Activated naive CD4-positive, alpha-beta T cell treated with anti-CD3 and anti-CD28 coated beads, Interleukin-2, amount 10 ng/mL, durations not matched to agents 7 days and 5 days (primary cell): ENCODE data around the gene DENND5A.
"Not testable (repeated sequence)": the region's sequence is repeated elsewhere in the genome, so short reads cannot be mapped to it uniquely, and the experiment has no call there.

Experiments used
- CTCF ChIA-PET: fragments of 350-600 bp; sonication (Branson Sonifier 250); formaldehyde crosslinking; loops from one replicate; lab custom pipeline; 2021; ENCODE audit warnings: antibody characterized with exemption; lab: Charles Lee
- DNase-seq: peaks from one replicate; pipeline ENCODE4 v3.0.0-alpha.2; 2020
- H3K27ac Mint-ChIP-seq: one replicate; pipeline ENCODE4 v1.8.0; 2021; ENCODE audit warnings: mild to moderate bottlenecking, moderate library complexity, mixed read lengths
- H3K27me3 Mint-ChIP-seq: one replicate; pipeline ENCODE4 v1.8.0; 2021; ENCODE audit warnings: mild to moderate bottlenecking, mixed read lengths
- H3K36me3 Mint-ChIP-seq: one replicate; pipeline ENCODE4 v1.8.0; 2021; ENCODE audit warnings: mixed read lengths
- H3K4me1 Mint-ChIP-seq: one replicate; pipeline ENCODE4 v1.8.0; 2021; ENCODE audit warnings: mixed read lengths
- H3K4me3 Mint-ChIP-seq: one replicate; pipeline ENCODE4 v1.8.0; 2021; ENCODE audit warnings: mild to moderate bottlenecking, moderate library complexity, mixed read lengths
- H3K9me3 Mint-ChIP-seq: one replicate; pipeline ENCODE4 v1.8.0; 2021; ENCODE audit warnings: mixed read lengths

DENND5A gene

GRCh38 chr11:9190326-9191016 lies 74.7 kb downstream of the DENND5A start:
- H3K4me1 Mint-ChIP-seq, H3K27ac Mint-ChIP-seq, CTCF ChIA-PET, H3K27me3 Mint-ChIP-seq, H3K4me3 Mint-ChIP-seq, DNase-seq: not testable (repeated sequence)
- H3K36me3 Mint-ChIP-seq: peaks cover 53% of the 10 kb centered on the region
- H3K9me3 Mint-ChIP-seq: peaks cover 13% of the 10 kb centered on the region

- Mint-ChIP-seq H3K9me3 (peaks cover 13% of the 10 kb centered on the region), H3K36me3 (peaks cover 51% of the 10 kb centered on the region)
- DNase-seq, CTCF ChIA-PET, H3K27me3 Mint-ChIP-seq, H3K4me1 Mint-ChIP-seq, H3K4me3 Mint-ChIP-seq, H3K27ac Mint-ChIP-seq: not testable (repeated sequence)
These were observed 76.3 kb downstream of the DENND5A start for GRCh38 chr11:9188860-9189259.

- H3K4me3 Mint-ChIP-seq: no peak overlapping the region
- CTCF ChIA-PET: no interaction called here
- no peaks in the 10 kb centered on the region for H3K27me3 Mint-ChIP-seq
- no peak overlapping the region for H3K27ac Mint-ChIP-seq
- peaks cover 43% of the 10 kb centered on the region for H3K36me3 Mint-ChIP-seq
- no peak for DNase-seq
- H3K9me3 Mint-ChIP-seq: peaks cover 13% of the 10 kb centered on the region
- no peaks in the 10 kb centered on the region for H3K4me1 Mint-ChIP-seq
These were observed 77.5 kb downstream of the DENND5A start for GRCh38 chr11:9187616-9188015.

- Mint-ChIP-seq H3K4me3 (no peak overlapping the region), H3K4me1 (no peaks in the 10 kb centered on the region), H3K27me3 (no peaks in the 10 kb centered on the region), H3K36me3 (peaks cover 39% of the 10 kb centered on the region), H3K27ac (no peak overlapping the region), H3K9me3 (no peaks in the 10 kb centered on the region)
- no peak for DNase-seq
- CTCF ChIA-PET: no interaction called here
These were observed 80.6 kb downstream of the DENND5A start for GRCh38 chr11:9184516-9184915.

GRCh38 chr11:9182180-9182871 lies 82.8 kb downstream of the DENND5A start:
- CTCF ChIA-PET: interaction anchor here (0.6 to 0.9 kb wide), 2 partner anchors 12 to 17 kb away, joined by 3 to 4 read pairs; no protein-coding TSS in a partner anchor
- no peak for DNase-seq
- H3K27me3 Mint-ChIP-seq: no peaks in the 10 kb centered on the region
- no peak overlapping the region for H3K4me3 Mint-ChIP-seq
- H3K36me3 Mint-ChIP-seq: peaks cover 38% of the 10 kb centered on the region
- H3K4me1 Mint-ChIP-seq: no peaks in the 10 kb centered on the region
- no peak overlapping the region for H3K27ac Mint-ChIP-seq
- no peaks in the 10 kb centered on the region for H3K9me3 Mint-ChIP-seq

- Mint-ChIP-seq H3K4me3 (no peak overlapping the region), H3K27ac (no peak overlapping the region), H3K27me3 (no peaks in the 10 kb centered on the region), H3K4me1 (no peaks in the 10 kb centered on the region), H3K9me3 (no peaks in the 10 kb centered on the region), H3K36me3 (peaks cover 49% of the 10 kb centered on the region)
- CTCF ChIA-PET: interaction anchor here (1.0 kb wide), 1 partner anchor 326 kb away, joined by 3 read pairs; no protein-coding TSS in a partner anchor
- DNase-seq: no peak
These were observed 84.4 kb downstream of the DENND5A start for GRCh38 chr11:9180784-9181183.

GRCh38 chr11:9179141-9179540 lies 86.0 kb downstream of the DENND5A start:
- H3K9me3 Mint-ChIP-seq: no peaks in the 10 kb centered on the region

GRCh38 chr11:9178716-9179115 lies 86.4 kb downstream of the DENND5A start:
- Mint-ChIP-seq H3K4me1 (no peaks in the 10 kb centered on the region), H3K4me3 (no peak overlapping the region), H3K36me3 (peaks cover 54% of the 10 kb centered on the region), H3K27ac (no peak overlapping the region), H3K27me3 (no peaks in the 10 kb centered on the region), H3K9me3 (no peaks in the 10 kb centered on the region)
- no peak for DNase-seq
- CTCF ChIA-PET: no interaction called here

More at GRCh38 chr11:9179141-9179540, 86.0 kb downstream of the DENND5A start:
- Mint-ChIP-seq H3K36me3 (peaks cover 54% of the 10 kb centered on the region), H3K4me1 (no peaks in the 10 kb centered on the region), H3K27me3 (no peaks in the 10 kb centered on the region), H3K27ac (no peak overlapping the region), H3K4me3 (no peak overlapping the region)
- CTCF ChIA-PET: no interaction called here
- DNase-seq: no peak

- CTCF ChIA-PET: interaction anchor here (1.5 kb wide), 1 partner anchor 10 kb away, joined by 4 read pairs; no protein-coding TSS in a partner anchor
- H3K4me3 Mint-ChIP-seq: no peak overlapping the region
- no peaks in the 10 kb centered on the region for H3K27me3 Mint-ChIP-seq
- peaks cover 61% of the 10 kb centered on the region for H3K36me3 Mint-ChIP-seq
- DNase-seq: no peak
- no peaks in the 10 kb centered on the region for H3K4me1 Mint-ChIP-seq
- H3K27ac Mint-ChIP-seq: no peak overlapping the region
- no peaks in the 10 kb centered on the region for H3K9me3 Mint-ChIP-seq
These were observed 87.6 kb downstream of the DENND5A start for GRCh38 chr11:9177438-9178091.

- Mint-ChIP-seq H3K27me3 (no peaks in the 10 kb centered on the region), H3K36me3 (peaks cover 68% of the 10 kb centered on the region), H3K4me1 (no peaks in the 10 kb centered on the region), H3K4me3 (no peak overlapping the region), H3K27ac (peak overlapping the region; percentile 3), H3K9me3 (no peaks in the 10 kb centered on the region)
- no peak for DNase-seq
- CTCF ChIA-PET: interaction anchor here (1.2 to 1.5 kb wide), 2 partner anchors 9 to 330 kb away, joined by 4 to 6 read pairs; no protein-coding TSS in a partner anchor
These were observed 88.6 kb downstream of the DENND5A start for GRCh38 chr11:9176550-9176949.

GRCh38 chr11:9176136-9176535 lies 89.0 kb downstream of the DENND5A start:
- CTCF ChIA-PET: interaction anchor here (1.2 to 1.5 kb wide), 2 partner anchors 9 to 330 kb away, joined by 4 to 6 read pairs; no protein-coding TSS in a partner anchor
- H3K27ac Mint-ChIP-seq: peak overlapping the region; percentile 3

GRCh38 chr11:9172389-9172788 lies 92.8 kb downstream of the DENND5A start:
- Mint-ChIP-seq H3K4me3 (no peak overlapping the region), H3K36me3 (peaks cover 60% of the 10 kb centered on the region), H3K4me1 (peaks cover 5% of the 10 kb centered on the region), H3K27me3 (no peaks in the 10 kb centered on the region), H3K9me3 (no peaks in the 10 kb centered on the region), H3K27ac (no peak overlapping the region)
- no peak for DNase-seq
- CTCF ChIA-PET: no interaction called here

More at GRCh38 chr11:9176136-9176535, 89.0 kb downstream of the DENND5A start:
- no peaks in the 10 kb centered on the region for H3K27me3 Mint-ChIP-seq
- no peaks in the 10 kb centered on the region for H3K9me3 Mint-ChIP-seq
- no peak for DNase-seq
- H3K36me3 Mint-ChIP-seq: peaks cover 69% of the 10 kb centered on the region
- no peak overlapping the region for H3K4me3 Mint-ChIP-seq
- H3K4me1 Mint-ChIP-seq: no peaks in the 10 kb centered on the region

GRCh38 chr11:9170450-9170849 lies 94.7 kb downstream of the DENND5A start:
- no peaks in the 10 kb centered on the region for H3K9me3 Mint-ChIP-seq
- H3K27me3 Mint-ChIP-seq: no peaks in the 10 kb centered on the region
- H3K4me1 Mint-ChIP-seq: peaks cover 10% of the 10 kb centered on the region
- CTCF ChIA-PET: interaction anchor here (0.7 to 1.3 kb wide), 2 partner anchors 13 to 336 kb away, joined by 3 to 4 read pairs; no protein-coding TSS in a partner anchor
- H3K4me3 Mint-ChIP-seq: no peak overlapping the region
- DNase-seq: no peak
- peaks cover 53% of the 10 kb centered on the region for H3K36me3 Mint-ChIP-seq
- H3K27ac Mint-ChIP-seq: no peak overlapping the region
